Adrenal gland (tissue), 5 donors: ENCODE data around the gene MYNN.

Source experiments
- CTCF ChIP-seq, 6 experiments: fragments of 450-650 bp in 4 of 6; fragments of 200-600 bp in 2 of 6; sonication (generic) in 1 of 6; IDR thresholded peaks; 1 replicate in 5 of 6; 2 replicates in 1 of 6; pipeline versions ENCODE4 v1.5.1 to v1.8.0; 2016 to 2021; ENCODE audit warnings: antibody characterized with exemption in 6 of 6, mild to moderate bottlenecking in 2 of 6, moderate library complexity in 1 of 6
- POLR2A ChIP-seq, 2 donors: fragments of 450-650 bp; IDR thresholded peaks; one replicate each; pipeline ENCODE4 v1.6.1; 2017; ENCODE audit warnings: antibody characterized with exemption in 2 of 2, mild to moderate bottlenecking in 2 of 2, moderate library complexity in 1 of 2
- donor health status: DM: no; HTN: no; CAD: no.

- no peak for TF ChIP-seq CTCF (IDR thresholded peaks at IDR 0.05)
- no peak for TF ChIP-seq POLR2A (IDR thresholded peaks at IDR 0.05)
Measured at GRCh38 chr3:169751875-169752274, 21.3 kb upstream of the MYNN start.
